ENCODE data around the gene MTG2. TPM values are rescaled to one million over a fixed set of nuclear protein-coding genes. Genes with fewer than 3 reads are reported as not detected.
"Not testable (repeated sequence)": the region's sequence is repeated elsewhere in the genome, so short reads cannot be mapped to it uniquely, and the experiment has no call there.

Gene MTG2
- total RNA-seq, 1 donor from 2014 or later = 29.4 TPM

- Mint-ChIP-seq H3K9me3 (no peaks in the 10 kb centered on the region), H3K4me1 (peaks cover 44% of the 10 kb centered on the region), H3K27ac (peak overlapping the region; percentile 93), H3K27me3 (ENCODE audit: low read depth) (no peaks in the 10 kb centered on the region), H3K36me3 (peaks cover 7% of the 10 kb centered on the region), H3K4me3 (peak overlapping the region; percentile 74)
- TF ChIP-seq CTCF (IDR thresholded peaks at IDR 0.05; ENCODE audit: unreplicated experiment) = no peak
- DNase-seq (ENCODE audit: low spot score in 2 of 2, unreplicated experiment in 2 of 2) = peak in 1 of 2 experiments; percentile 59
Measured at GRCh38 chr20:62143957-62144825, 38.6 kb upstream of the MTG2 start.

- DNase-seq (ENCODE audit: low spot score in 2 of 2, unreplicated experiment in 2 of 2) = no peak
- no peak overlapping the region for H3K27ac Mint-ChIP-seq
- H3K4me3 Mint-ChIP-seq = peak overlapping the region; percentile 74
- H3K4me1 Mint-ChIP-seq = peaks cover 52% of the 10 kb centered on the region
- TF ChIP-seq CTCF (IDR thresholded peaks at IDR 0.05; ENCODE audit: unreplicated experiment) = no peak
- H3K27me3 Mint-ChIP-seq (ENCODE audit: low read depth) = no peaks in the 10 kb centered on the region
- H3K9me3 Mint-ChIP-seq = no peaks in the 10 kb centered on the region
- H3K36me3 Mint-ChIP-seq = peaks cover 2% of the 10 kb centered on the region
Measured at GRCh38 chr20:62145688-62146018, 37.2 kb upstream of the MTG2 start.

- H3K27ac Mint-ChIP-seq = no peak overlapping the region
- H3K4me1 Mint-ChIP-seq = peaks cover 48% of the 10 kb centered on the region
- no peaks in the 10 kb centered on the region for H3K9me3 Mint-ChIP-seq
- no peak for DNase-seq (ENCODE audit: low spot score in 2 of 2, unreplicated experiment in 2 of 2)
- no peaks in the 10 kb centered on the region for H3K27me3 Mint-ChIP-seq (ENCODE audit: low read depth)
- H3K4me3 Mint-ChIP-seq = peak overlapping the region; percentile 74
- TF ChIP-seq CTCF (IDR thresholded peaks at IDR 0.05; ENCODE audit: unreplicated experiment) = no peak
- H3K36me3 Mint-ChIP-seq = no peaks in the 10 kb centered on the region
Measured at GRCh38 chr20:62146019-62146755, 36.6 kb upstream of the MTG2 start.

- Mint-ChIP-seq H3K27ac (no peak overlapping the region), H3K9me3 (no peaks in the 10 kb centered on the region), H3K36me3 (peaks cover under 1% of the 10 kb centered on the region), H3K4me3 (no peak overlapping the region), H3K4me1 (peaks cover 38% of the 10 kb centered on the region), H3K27me3 (ENCODE audit: low read depth) (no peaks in the 10 kb centered on the region)
- no peak for TF ChIP-seq CTCF (IDR thresholded peaks at IDR 0.05; ENCODE audit: unreplicated experiment)
- no peak for DNase-seq (ENCODE audit: low spot score in 2 of 2, unreplicated experiment in 2 of 2)
Measured at GRCh38 chr20:62147125-62147524, 35.7 kb upstream of the MTG2 start.

GRCh38 chr20:62147528-62147927, 35.3 kb upstream of the MTG2 start:
- no peak for DNase-seq (ENCODE audit: low spot score in 2 of 2, unreplicated experiment in 2 of 2)
- Mint-ChIP-seq H3K4me3 (no peak overlapping the region), H3K36me3 (peaks cover 4% of the 10 kb centered on the region), H3K9me3 (no peaks in the 10 kb centered on the region), H3K27me3 (ENCODE audit: low read depth) (no peaks in the 10 kb centered on the region), H3K27ac (no peak overlapping the region), H3K4me1 (peaks cover 36% of the 10 kb centered on the region)
- TF ChIP-seq CTCF (IDR thresholded peaks at IDR 0.05; ENCODE audit: unreplicated experiment) = no peak

GRCh38 chr20:62148383-62148782, 34.4 kb upstream of the MTG2 start:
- not testable (repeated sequence) for H3K9me3 Mint-ChIP-seq; H3K27me3 Mint-ChIP-seq (ENCODE audit: low read depth); H3K4me3 Mint-ChIP-seq; DNase-seq (ENCODE audit: low spot score in 2 of 2, unreplicated experiment in 2 of 2); H3K27ac Mint-ChIP-seq
- Mint-ChIP-seq H3K36me3 (peaks cover 12% of the 10 kb centered on the region), H3K4me1 (peaks cover 36% of the 10 kb centered on the region)
